Panc1 (cell line): ENCODE results near the gene FHIT.

ENCODE experiments used
- CTCF ChIP-seq: fragments of 450-650 bp; IDR thresholded peaks from 2 replicates; pipeline ENCODE4 v1.5.1; 2017; ENCODE audit warnings: mild to moderate bottlenecking
- POLR2AphosphoS5 ChIP-seq: IDR thresholded peaks from 2 replicates; pipeline ENCODE4 v1.6.1; 2012; ENCODE audit warnings: mild to moderate bottlenecking, low read depth, low read length, moderate library complexity
- TCF7L2 ChIP-seq: IDR thresholded peaks from 2 replicates; pipeline ENCODE4 v1.6.1; 2011; ENCODE audit warnings: mild to moderate bottlenecking, low read depth, low read length, inconsistent platforms

- TF ChIP-seq CTCF: no peak
- no peak for TF ChIP-seq TCF7L2
- TF ChIP-seq POLR2AphosphoS5: no peak
Observed at GRCh38 chr3:59809710-59810444, 1441.4 kb downstream of the FHIT start.
